Type B pancreatic cell (in vitro differentiated cells): ENCODE measurements around the gene TMEM220. TPM values are rescaled to one million over a fixed set of nuclear protein-coding genes. Genes with fewer than 3 reads are reported as not detected.

ENCODE experiments used
- DNase-seq: peaks from one replicate; pipeline ENCODE4 v3.0.0; 2021; ENCODE audit warnings: mixed read lengths; ENCODE audit not compliant: unreplicated experiment; ENCODE audit errors: extremely low spot score
- H3K27ac Mint-ChIP-seq: 2 replicates; pipeline ENCODE4 v1.8.0; 2021; ENCODE audit warnings: mild to moderate bottlenecking, mixed read lengths
- H3K27me3 Mint-ChIP-seq: 2 replicates; pipeline ENCODE4 v1.8.0; 2021; ENCODE audit warnings: mixed read lengths
- H3K36me3 Mint-ChIP-seq: 2 replicates; pipeline ENCODE4 v1.8.0; 2021; ENCODE audit warnings: mixed read lengths
- H3K4me1 Mint-ChIP-seq: one replicate; pipeline ENCODE4 v1.8.0; 2021; ENCODE audit warnings: mixed read lengths; ENCODE audit not compliant: unreplicated experiment
- H3K4me3 Mint-ChIP-seq: 2 replicates; pipeline ENCODE4 v1.8.0; 2021; ENCODE audit warnings: mild to moderate bottlenecking, mixed read lengths
- H3K9me3 Mint-ChIP-seq: 2 replicates; pipeline ENCODE4 v1.8.0; 2021; ENCODE audit warnings: mixed read lengths
- total RNA-seq: library from RNA; stranded (reverse); gene quantifications from 2 replicates; pipeline ENCODE4 v1.2.1, GENCODE V29; 2021; ENCODE audit warnings: low replicate concordance
- TF ChIP-seq, protein P1 (sequence below): fragments of 200-600 bp; sonication (generic); conservative IDR thresholded peaks from 2 replicates; pipeline ENCODE4 v1.5.0; 2021; ENCODE audit warnings: antibody characterized with exemption, mild to moderate bottlenecking

The TMEM220 gene
- total RNA-seq, 1 donor from 2014 or later = 3.8 TPM

DNA sequence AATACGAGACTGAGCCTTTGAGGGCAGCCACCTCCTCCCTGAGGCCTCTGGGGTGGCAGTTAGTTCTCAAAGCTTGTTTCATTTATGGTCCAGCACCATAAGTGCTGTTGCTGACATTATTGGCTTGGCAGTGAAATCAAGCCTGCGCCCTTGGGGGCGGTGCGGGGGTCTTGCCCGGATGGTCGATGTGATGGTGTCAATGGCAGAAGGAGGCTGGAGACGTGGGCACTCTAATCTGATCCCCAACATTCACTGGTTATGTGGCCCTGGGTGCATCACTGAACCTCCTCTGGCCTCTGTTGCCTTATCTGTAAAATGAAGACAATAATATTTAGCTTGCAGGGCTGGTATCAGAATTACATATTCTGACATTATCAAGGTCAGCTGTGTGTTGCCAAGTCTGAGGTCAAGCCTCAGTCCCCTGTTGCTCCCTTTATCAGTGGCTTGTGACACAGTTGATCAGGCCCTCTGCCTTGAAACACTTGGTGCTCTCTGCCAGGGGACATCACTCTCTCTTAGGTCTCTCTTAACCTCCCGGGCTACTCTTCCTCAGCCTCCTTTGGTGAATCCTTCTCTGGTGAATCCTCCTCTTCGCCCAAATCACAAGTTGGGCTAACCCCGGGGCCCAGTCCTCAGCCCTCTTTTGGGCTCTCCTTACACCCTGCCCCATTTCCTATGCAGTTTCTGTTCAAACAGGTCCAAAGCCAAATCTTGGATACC lies 11.8 kb upstream of the TMEM220 start:
- H3K36me3 Mint-ChIP-seq = no peaks in the 10 kb centered on the region
- H3K9me3 Mint-ChIP-seq = no peaks in the 10 kb centered on the region
- TF ChIP-seq, protein P1, sequence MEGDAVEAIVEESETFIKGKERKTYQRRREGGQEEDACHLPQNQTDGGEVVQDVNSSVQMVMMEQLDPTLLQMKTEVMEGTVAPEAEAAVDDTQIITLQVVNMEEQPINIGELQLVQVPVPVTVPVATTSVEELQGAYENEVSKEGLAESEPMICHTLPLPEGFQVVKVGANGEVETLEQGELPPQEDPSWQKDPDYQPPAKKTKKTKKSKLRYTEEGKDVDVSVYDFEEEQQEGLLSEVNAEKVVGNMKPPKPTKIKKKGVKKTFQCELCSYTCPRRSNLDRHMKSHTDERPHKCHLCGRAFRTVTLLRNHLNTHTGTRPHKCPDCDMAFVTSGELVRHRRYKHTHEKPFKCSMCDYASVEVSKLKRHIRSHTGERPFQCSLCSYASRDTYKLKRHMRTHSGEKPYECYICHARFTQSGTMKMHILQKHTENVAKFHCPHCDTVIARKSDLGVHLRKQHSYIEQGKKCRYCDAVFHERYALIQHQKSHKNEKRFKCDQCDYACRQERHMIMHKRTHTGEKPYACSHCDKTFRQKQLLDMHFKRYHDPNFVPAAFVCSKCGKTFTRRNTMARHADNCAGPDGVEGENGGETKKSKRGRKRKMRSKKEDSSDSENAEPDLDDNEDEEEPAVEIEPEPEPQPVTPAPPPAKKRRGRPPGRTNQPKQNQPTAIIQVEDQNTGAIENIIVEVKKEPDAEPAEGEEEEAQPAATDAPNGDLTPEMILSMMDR = no peak
- H3K27me3 Mint-ChIP-seq = peaks cover 20% of the 10 kb centered on the region
- no peak for DNase-seq
- H3K27ac Mint-ChIP-seq = no peak overlapping the region
- no peak overlapping the region for H3K4me3 Mint-ChIP-seq
- H3K4me1 Mint-ChIP-seq = peaks cover 14% of the 10 kb centered on the region

DNA sequence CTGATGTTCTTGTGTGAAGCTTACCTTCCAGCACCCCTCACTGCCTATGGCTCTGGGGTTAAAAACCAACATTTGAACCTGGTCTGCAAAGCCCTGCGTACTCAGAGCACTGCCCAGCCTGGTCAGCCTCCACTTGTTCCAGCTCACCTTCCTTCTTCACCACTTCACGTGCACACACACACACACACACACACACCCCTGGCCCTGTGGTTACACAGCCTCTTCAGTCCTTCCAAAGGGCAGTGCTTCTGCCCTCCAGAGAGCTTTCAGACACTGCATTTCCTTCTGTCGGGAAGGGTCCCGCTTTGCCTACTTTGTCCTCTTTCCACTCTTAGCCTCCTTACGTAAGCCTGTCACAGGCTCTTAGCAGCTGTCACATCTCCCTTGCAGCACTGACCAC lies 9.6 kb upstream of the TMEM220 start:
- no peaks in the 10 kb centered on the region for H3K9me3 Mint-ChIP-seq
- peaks cover 10% of the 10 kb centered on the region for H3K4me1 Mint-ChIP-seq
- TF ChIP-seq, protein P1 = no peak
- no peak for DNase-seq
- H3K4me3 Mint-ChIP-seq = no peak overlapping the region
- no peak overlapping the region for H3K27ac Mint-ChIP-seq
- H3K36me3 Mint-ChIP-seq = no peaks in the 10 kb centered on the region
- H3K27me3 Mint-ChIP-seq = peaks cover 17% of the 10 kb centered on the region

- no peaks in the 10 kb centered on the region for H3K9me3 Mint-ChIP-seq
- H3K27ac Mint-ChIP-seq = no peak overlapping the region
- no peak for DNase-seq
- peaks cover 8% of the 10 kb centered on the region for H3K4me1 Mint-ChIP-seq
- TF ChIP-seq, protein P1 = no peak
- H3K4me3 Mint-ChIP-seq = no peak overlapping the region
- H3K36me3 Mint-ChIP-seq = no peaks in the 10 kb centered on the region
- H3K27me3 Mint-ChIP-seq = peaks cover 20% of the 10 kb centered on the region
These were observed 8.9 kb upstream of the TMEM220 start for GRCh38 chr17:10738521-10739258.

GRCh38 chr17:10737736-10738135 lies 7.9 kb upstream of the TMEM220 start:
- Mint-ChIP-seq H3K27ac (no peak overlapping the region), H3K4me3 (no peak overlapping the region), H3K36me3 (no peaks in the 10 kb centered on the region), H3K9me3 (no peaks in the 10 kb centered on the region), H3K4me1 (peaks cover 8% of the 10 kb centered on the region), H3K27me3 (peaks cover 25% of the 10 kb centered on the region)
- DNase-seq = no peak
- TF ChIP-seq, protein P1 = no peak

DNA sequence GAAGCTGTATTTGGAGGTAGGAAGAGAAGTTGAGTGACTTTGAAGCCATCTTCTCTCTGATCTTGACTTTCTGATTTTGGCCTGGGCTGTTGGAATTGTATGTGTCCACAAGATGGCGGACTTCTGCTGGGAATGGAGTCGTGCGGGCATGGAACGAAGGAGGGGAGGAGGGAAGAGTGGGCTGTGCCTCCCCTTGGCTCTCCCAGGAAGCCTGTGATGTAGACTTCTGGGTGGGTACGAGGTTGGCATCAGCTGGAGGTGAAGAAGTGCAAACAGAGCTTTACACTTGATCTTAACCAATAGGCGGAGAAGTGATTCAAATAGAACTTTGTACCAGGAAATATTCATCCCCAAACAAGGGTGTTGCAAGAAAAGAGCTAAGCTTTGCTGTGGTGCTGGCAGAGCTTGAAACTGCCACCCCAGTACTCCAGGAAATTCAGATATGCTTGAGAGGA lies 7.4 kb upstream of the TMEM220 start:
- peaks cover 19% of the 10 kb centered on the region for H3K27me3 Mint-ChIP-seq
- H3K4me1 Mint-ChIP-seq = peaks cover 8% of the 10 kb centered on the region
- H3K9me3 Mint-ChIP-seq = no peaks in the 10 kb centered on the region
- no peak for DNase-seq
- TF ChIP-seq, protein P1 = peak; percentile 86
- no peaks in the 10 kb centered on the region for H3K36me3 Mint-ChIP-seq
- H3K4me3 Mint-ChIP-seq = peak overlapping the region; percentile 49
- H3K27ac Mint-ChIP-seq = peak overlapping the region; percentile 17
